Kidney tubule cell (primary cell): ENCODE data around the gene MTHFD1.
"Not testable (repeated sequence)": the region's sequence is repeated elsewhere in the genome, so short reads cannot be mapped to it uniquely, and the experiment has no call there.

Source experiments
- DNase-seq: peaks from one replicate; pipeline ENCODE4 v3.0.0-alpha.2; 2018; ENCODE audit warnings: low spot score

MTHFD1 gene

GRCh38 chr14:64387782-64388532 is at the start of gene MTHFD1:
Gene MTHFD1 (plus strand): TSS chr14:64388353. CDS start chr14:64388428, 75 bp downstream.
- peak; percentile 100 for DNase-seq

GRCh38 chr14:64338616-64339316 is 49.4 kb upstream of the MTHFD1 start:
- peak; percentile 99 for DNase-seq

- no peak for DNase-seq
These were observed 47.5 kb upstream of the MTHFD1 start for GRCh38 chr14:64340560-64341196.

GRCh38 chr14:64347748-64348147 is 40.4 kb upstream of the MTHFD1 start:
- DNase-seq, result no peak

GRCh38 chr14:64349741-64350490 is 38.2 kb upstream of the MTHFD1 start:
- DNase-seq, result no peak

GRCh38 chr14:64363265-64363846 is 24.8 kb upstream of the MTHFD1 start:
- peak; percentile 34 for DNase-seq

GRCh38 chr14:64364907-64365306 is 23.2 kb upstream of the MTHFD1 start:
- no peak for DNase-seq

- peak; percentile 12 for DNase-seq
These were observed 22.7 kb upstream of the MTHFD1 start for GRCh38 chr14:64365358-64365889.

GRCh38 chr14:64369201-64369600 is 19.0 kb upstream of the MTHFD1 start:
- DNase-seq, result no peak

GRCh38 chr14:64387232-64387781 is 846 bp upstream of the MTHFD1 start:
- DNase-seq, result peak; percentile 39

GRCh38 chr14:64388533-64389285 is 556 bp downstream of the MTHFD1 start:
- DNase-seq, result peak; percentile 42

- DNase-seq, result no peak
These were observed 3.1 kb downstream of the MTHFD1 start for GRCh38 chr14:64391113-64391725.

- DNase-seq, result no peak
These were observed 3.8 kb downstream of the MTHFD1 start for GRCh38 chr14:64391986-64392385.

GRCh38 chr14:64393189-64393726 is 5.1 kb downstream of the MTHFD1 start:
- DNase-seq, result not testable (repeated sequence)

- no peak for DNase-seq
These were observed 6.3 kb downstream of the MTHFD1 start for GRCh38 chr14:64394423-64394822.

GRCh38 chr14:64394977-64395633 is 7.0 kb downstream of the MTHFD1 start:
- DNase-seq, result no peak

GRCh38 chr14:64400829-64401459 is 12.8 kb downstream of the MTHFD1 start:
- no peak for DNase-seq

- no peak for DNase-seq
These were observed 13.8 kb downstream of the MTHFD1 start for GRCh38 chr14:64401949-64402348.

GRCh38 chr14:64405295-64405694 is 17.1 kb downstream of the MTHFD1 start:
- DNase-seq, result no peak
